HCT116 (cell line): ENCODE data around the gene CTLA4. TPM values are rescaled to one million over a fixed set of nuclear protein-coding genes. Genes with fewer than 3 reads are reported as not detected.

ENCODE experiments used
- ATAC-seq: fragments of 200-7000 bp; cut with Tn5 transposase; 2 replicates; pipeline ENCODE4 v1.9.1; 2020; ENCODE audit warnings: mild to moderate bottlenecking, moderate library complexity
- BruUV-seq: library from RNA; stranded (reverse); fragments of 400-500 nt; replicated peaks from 2 replicates; lab custom pipeline; 2021; lab: Mats Ljungman, UMichigan
- CTCF ChIA-PET: fragments of 300-600 bp; sonication (Branson Sonifier 250); formaldehyde crosslinking; loops from one replicate; lab custom pipeline; 2021; ENCODE audit warnings: antibody characterized with exemption; lab: Charles Lee
- POLR2A ChIA-PET: fragments of 300-600, 350-600 bp; sonication (Branson Sonifier 250); formaldehyde crosslinking; loops from one replicate; lab custom pipeline; 2021; ENCODE audit warnings: antibody characterized with exemption; lab: Charles Lee
- RAD21 ChIA-PET, 2 experiments: fragments of 300-600 bp; sonication (Branson Sonifier 250); formaldehyde crosslinking; loops; one replicate each; lab custom pipeline; 2023; ENCODE audit warnings: low total read pairs in 2 of 2; ENCODE audit not compliant: uncharacterized antibody in 2 of 2, unreplicated experiment in 2 of 2, low non-redundant PET in 1 of 2; lab: Charles Lee
- DNase-seq: peaks from one replicate; pipeline ENCODE4 v3.0.0-alpha.2; 2010; ENCODE audit warnings: low read depth, low spot score
- H2AFZ ChIP-seq: fragments of 200-600 bp; shearing (Covaris generic), sonication (generic); 2 replicates; pipeline ENCODE4 v1.6.1; 2017; ENCODE audit warnings: low read depth, mixed run types, mixed read lengths, antibody characterized with exemption, low read length; ENCODE audit not compliant: poor library complexity, severe bottlenecking
- H3K27ac ChIP-seq: 2 replicates; pipeline ENCODE4 v1.5.1; 2012; ENCODE audit warnings: low read depth, low read length
- H3K27me3 ChIP-seq: fragments of 200-600 bp; sonication (generic); 2 replicates; pipeline ENCODE4 v1.6.1; 2016; ENCODE audit warnings: mixed run types, low read length, mixed read lengths; ENCODE audit not compliant: insufficient read depth
- H3K36me3 ChIP-seq, 2 experiments: fragments of 200-500 bp in 1 of 2; fragments of 200-600 bp in 1 of 2; sonication (Bioruptor generic) in 1 of 2; sonication (generic) in 1 of 2; 2 replicates each; pipeline versions ENCODE4 v1.5.1 to v1.6.1; 2014 to 2016; ENCODE audit warnings: low read length in 2 of 2, inconsistent platforms in 1 of 2, mixed read lengths in 1 of 2, mixed run types in 1 of 2; ENCODE audit not compliant: insufficient read depth in 2 of 2, control insufficient read depth in 1 of 2
- H3K4me1 ChIP-seq, 2 experiments: fragments of 200-600 bp in 1 of 2; sonication (generic) in 1 of 2; 2 replicates each; pipeline versions ENCODE4 v1.5.1 to v1.6.1; 2012 to 2017; ENCODE audit warnings: low read length in 2 of 2, inconsistent platforms in 1 of 2, mild to moderate bottlenecking in 1 of 2, mixed read lengths in 1 of 2, mixed run types in 1 of 2, moderate library complexity in 1 of 2; ENCODE audit not compliant: insufficient read depth in 2 of 2, control insufficient read depth in 1 of 2
- H3K4me2 ChIP-seq: fragments of 200-600 bp; sonication (generic); 2 replicates; pipeline ENCODE4 v1.6.1; 2017; ENCODE audit warnings: mixed run types, low read length, mixed read lengths
- H3K4me3 ChIP-seq, 2 experiments: fragments of 200-600 bp in 1 of 2; sonication (generic) in 1 of 2; replicated peaks in 1 of 2; 2 replicates each; pipeline ENCODE4 v1.5.1; 2011 to 2016; ENCODE audit warnings: low read length in 2 of 2, control low read depth in 1 of 2, low read depth in 1 of 2, mild to moderate bottlenecking in 1 of 2, mixed read lengths in 1 of 2, mixed run types in 1 of 2
- H3K79me2 ChIP-seq: fragments of 200-600 bp; sonication (generic); 2 replicates; pipeline ENCODE4 v1.6.1; 2017; ENCODE audit warnings: mild to moderate bottlenecking, mixed run types, low read length, moderate library complexity, mixed read lengths; ENCODE audit not compliant: insufficient read depth
- H3K9ac ChIP-seq: fragments of 200-600 bp; sonication (generic); 2 replicates; pipeline ENCODE4 v1.6.1; 2016; ENCODE audit warnings: low read length, mixed read lengths
- H3K9me2 ChIP-seq: fragments of 200-600 bp; sonication (generic), shearing (Covaris generic); 2 replicates; pipeline ENCODE4 v1.6.1; 2017; ENCODE audit warnings: mixed run types, mild to moderate bottlenecking, moderate library complexity; ENCODE audit not compliant: insufficient read depth
- H3K9me3 ChIP-seq, 2 experiments: fragments of 200-500 bp in 1 of 2; fragments of 200-600 bp in 1 of 2; sonication (Bioruptor generic) in 1 of 2; sonication (generic) in 1 of 2; 2 replicates each; pipeline ENCODE4 v1.6.1; 2014 to 2017; ENCODE audit warnings: low read length in 2 of 2, mixed read lengths in 2 of 2, inconsistent platforms in 1 of 2, low read depth in 1 of 2, mild to moderate bottlenecking in 1 of 2, mixed run types in 1 of 2, moderate library complexity in 1 of 2; ENCODE audit not compliant: control insufficient read depth in 1 of 2, insufficient read depth in 1 of 2
- H4K20me1 ChIP-seq: fragments of 200-600 bp; sonication (generic), shearing (Covaris generic); 2 replicates; pipeline ENCODE4 v1.6.1; 2017; ENCODE audit warnings: mixed run types, mild to moderate bottlenecking, moderate library complexity; ENCODE audit not compliant: insufficient read depth
- CBX3 ChIP-seq: IDR thresholded peaks from 2 replicates; pipeline ENCODE4 v1.6.1; 2012; ENCODE audit warnings: low read depth
- CEBPB ChIP-seq: IDR thresholded peaks from 2 replicates; pipeline ENCODE4 v1.6.1; 2012; ENCODE audit warnings: low read depth
- EGR1 ChIP-seq: IDR thresholded peaks from 2 replicates; pipeline ENCODE4 v1.6.1; 2012; ENCODE audit warnings: low read depth
- ELF1 ChIP-seq: IDR thresholded peaks from 2 replicates; pipeline ENCODE4 v1.6.1; 2012; ENCODE audit warnings: low read depth, borderline replicate concordance
- EZH2 ChIP-seq: fragments of 200-600 bp; sonication (generic); IDR thresholded peaks from 2 replicates; pipeline ENCODE4 v1.6.1; 2017; ENCODE audit warnings: antibody characterized with exemption, mixed run types
- EZH2phosphoT487 ChIP-seq: fragments of 200-600 bp; IDR thresholded peaks from 2 replicates; pipeline ENCODE4 v1.6.1; 2018; ENCODE audit warnings: antibody characterized with exemption, borderline replicate concordance
- FOSL1 ChIP-seq: IDR thresholded peaks from 2 replicates; pipeline ENCODE4 v1.6.1; 2012; ENCODE audit warnings: low read depth
- JUND ChIP-seq: IDR thresholded peaks from 2 replicates; pipeline ENCODE4 v1.6.1; 2012
- POLR2A ChIP-seq: IDR thresholded peaks from 2 replicates; pipeline ENCODE4 v1.7.0; 2011; ENCODE audit warnings: borderline replicate concordance; ENCODE audit not compliant: insufficient read depth, insufficient read length; ENCODE audit errors: extremely low read depth
- POLR2AphosphoS5 ChIP-seq: IDR thresholded peaks from 2 replicates; pipeline ENCODE4 v1.6.1; 2011; ENCODE audit warnings: mild to moderate bottlenecking, low read depth, low read length, moderate library complexity
- RAD21 ChIP-seq: IDR thresholded peaks from 2 replicates; pipeline ENCODE4 v1.6.1; 2012; ENCODE audit warnings: low read depth, mild to moderate bottlenecking
- SIN3A ChIP-seq: IDR thresholded peaks from 2 replicates; pipeline ENCODE4 v1.6.1; 2012; ENCODE audit warnings: low read depth
- SP1 ChIP-seq: IDR thresholded peaks from 2 replicates; pipeline ENCODE4 v1.6.1; 2012; ENCODE audit warnings: low read depth
- SRF ChIP-seq: IDR thresholded peaks from 2 replicates; pipeline ENCODE4 v1.6.1; 2012; ENCODE audit warnings: low read depth
- ZBTB33 ChIP-seq: IDR thresholded peaks from 2 replicates; pipeline ENCODE4 v1.6.1; 2011; ENCODE audit warnings: mild to moderate bottlenecking, low read length, moderate library complexity; ENCODE audit not compliant: insufficient replicate concordance; ENCODE audit errors: extremely low read depth
- ZFX ChIP-seq: fragments of 450-650 bp; IDR thresholded peaks from 2 replicates; pipeline ENCODE4 v1.6.1; 2017
- intact Hi-C: fragments of 100-400 bp; cut with micrococcal nuclease; formaldehyde crosslinking; loops from 2 replicates; pipeline ENCODE4 v1.10.0; 2022
- total RNA-seq: library from RNA; stranded (reverse); gene quantifications from one replicate; pipeline ENCODE4 v1.2.1, GENCODE V29; 2021; ENCODE audit not compliant: unreplicated experiment
- TF ChIP-seq, protein P1 (sequence below): IDR thresholded peaks from 2 replicates; pipeline ENCODE4 v1.6.1; 2012

Gene CTLA4
- total RNA-seq, 1 experiment from 2014 or later = 0.37 TPM

- Histone ChIP-seq H3K27me3 (no peaks in the 10 kb centered on the region), H3K27ac (no peak overlapping the region), H3K9me3 (no peaks in the 10 kb centered on the region), H3K4me3 (no peak overlapping the region), H3K9me2 (no peaks in the 10 kb centered on the region), H3K4me1 (no peaks in the 10 kb centered on the region), H3K9ac (no peak overlapping the region), H3K79me2 (no peaks in the 10 kb centered on the region), H3K36me3 (no peaks in the 10 kb centered on the region), H2AFZ (no peak overlapping the region), H3K4me2 (no peak overlapping the region), H4K20me1 (no peaks in the 10 kb centered on the region)
- intact Hi-C loops = no loop called here
- ChIA-PET CTCF (no interaction called here), POLR2A (no interaction called here), RAD21 (no interaction called here)
- no TSS peak for BruUV-seq
- TF ChIP-seq POLR2A = no peak
- TF ChIP-seq CBX3 = no peak
- TF ChIP-seq, protein P1, sequence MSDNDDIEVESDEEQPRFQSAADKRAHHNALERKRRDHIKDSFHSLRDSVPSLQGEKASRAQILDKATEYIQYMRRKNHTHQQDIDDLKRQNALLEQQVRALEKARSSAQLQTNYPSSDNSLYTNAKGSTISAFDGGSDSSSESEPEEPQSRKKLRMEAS = no peak
- TF ChIP-seq ZFX = no peak
- no peak for TF ChIP-seq SRF
- no peak for TF ChIP-seq FOSL1
- TF ChIP-seq ELF1 = no peak
- no peak for TF ChIP-seq EGR1
- no peak for TF ChIP-seq CEBPB
- no peak for DNase-seq
- no peak for ATAC-seq
Observed at GRCh38 chr2:203824603-203825002, 43.0 kb upstream of the CTLA4 start.

DNA sequence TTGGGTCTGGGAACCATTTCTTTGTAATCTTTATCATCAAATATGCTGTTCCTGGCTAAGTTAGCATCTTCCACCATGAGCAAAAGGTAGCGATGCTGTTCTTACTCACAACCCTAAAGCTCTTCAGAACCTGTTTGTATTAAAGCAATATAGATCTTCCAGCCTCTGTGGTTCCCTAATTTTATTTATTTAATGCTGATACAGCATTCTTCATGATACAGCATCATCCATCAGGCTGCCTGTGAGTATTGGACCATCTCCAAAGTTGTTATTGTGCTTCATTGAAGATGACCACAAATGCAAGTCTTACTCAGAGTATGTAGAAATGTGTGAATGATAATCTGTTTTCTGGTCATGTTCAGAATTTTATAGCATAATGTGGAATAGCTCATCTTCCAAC lies 40.9 kb upstream of the CTLA4 start:
- H2AFZ ChIP-seq = no peak overlapping the region
- no peaks in the 10 kb centered on the region for H3K9me3 ChIP-seq
- no peaks in the 10 kb centered on the region for H3K27me3 ChIP-seq
- H3K27ac ChIP-seq = no peak overlapping the region
- H3K4me2 ChIP-seq = no peak overlapping the region
- H3K4me3 ChIP-seq = no peak overlapping the region
- TF ChIP-seq ELF1 (no peak), SP1 (no peak), POLR2AphosphoS5 (no peak), CEBPB (no peak), SRF (no peak), ZFX (no peak), POLR2A (no peak), EZH2phosphoT487 (no peak), SIN3A (no peak), JUND (no peak), FOSL1 (no peak), RAD21 (no peak), EZH2 (no peak), ZBTB33 (no peak), CBX3 (no peak)
- TF ChIP-seq, protein P1 = no peak
- TF ChIP-seq, all 23 proteins: peak for 0
- DNase-seq (no peak), ATAC-seq (no peak)
- RAD21 ChIA-PET = no interaction called here
- no peaks in the 10 kb centered on the region for H4K20me1 ChIP-seq
- H3K36me3 ChIP-seq = no peaks in the 10 kb centered on the region
- H3K9ac ChIP-seq = no peak overlapping the region
- H3K79me2 ChIP-seq = no peaks in the 10 kb centered on the region
- H3K9me2 ChIP-seq = no peaks in the 10 kb centered on the region
- CTCF ChIA-PET = no interaction called here
- POLR2A ChIA-PET = no interaction called here
- no TSS peak for BruUV-seq
- H3K4me1 ChIP-seq = no peaks in the 10 kb centered on the region
- intact Hi-C loops = no loop called here
